HFFc6 (cell line): ENCODE measurements around the gene PRDM5. TPM values are rescaled to one million over a fixed set of nuclear protein-coding genes. Genes with fewer than 3 reads are reported as not detected.
A peak's percentile ranks its signal among the peaks of the same experiment; 100 is the strongest.

Experiments
- DNase-seq: peaks from one replicate; pipeline ENCODE4 v3.0.0-alpha.2; 2018
- H3K27ac Mint-ChIP-seq: 2 replicates; pipeline ENCODE4 v1.8.0; 2020; ENCODE audit warnings: mild to moderate bottlenecking, mixed read lengths
- H3K27me3 Mint-ChIP-seq: 2 replicates; pipeline ENCODE4 v1.8.0; 2021; ENCODE audit warnings: mild to moderate bottlenecking, moderate library complexity, mixed read lengths; ENCODE audit not compliant: insufficient read depth
- H3K36me3 Mint-ChIP-seq: 2 replicates; pipeline ENCODE4 v1.8.0; 2021; ENCODE audit warnings: low read depth, mixed read lengths
- H3K4me1 Mint-ChIP-seq: 2 replicates; pipeline ENCODE4 v1.8.0; 2020; ENCODE audit warnings: low read depth, mixed read lengths
- H3K4me3 Mint-ChIP-seq: 2 replicates; pipeline ENCODE4 v1.8.0; 2020; ENCODE audit warnings: mild to moderate bottlenecking, moderate library complexity, mixed read lengths
- H3K9me3 Mint-ChIP-seq: 2 replicates; pipeline ENCODE4 v1.8.0; 2020; ENCODE audit warnings: mild to moderate bottlenecking, mixed read lengths
- total RNA-seq, 6 experiments: library from RNA; stranded (reverse); fragmentation: NEBNext Ultra II Directional; extraction: Animal tissue kit (Norgen Biotek cat#: 25700); gene quantifications; 2 replicates in 1 of 6; 3 replicates in 5 of 6; pipeline ENCODE4 v1.2.3, GENCODE V29; 2021
- TF ChIP-seq, protein P1 (sequence below): fragments of 200-600 bp; sonication (generic); IDR thresholded peaks from 2 replicates; pipeline ENCODE4 v1.5.0; 2021; ENCODE audit warnings: antibody characterized with exemption, mild to moderate bottlenecking

The PRDM5 gene
- total RNA-seq, 6 experiments from 2014 or later: 8.3 to 13.4 (median 12.5) TPM

DNA sequence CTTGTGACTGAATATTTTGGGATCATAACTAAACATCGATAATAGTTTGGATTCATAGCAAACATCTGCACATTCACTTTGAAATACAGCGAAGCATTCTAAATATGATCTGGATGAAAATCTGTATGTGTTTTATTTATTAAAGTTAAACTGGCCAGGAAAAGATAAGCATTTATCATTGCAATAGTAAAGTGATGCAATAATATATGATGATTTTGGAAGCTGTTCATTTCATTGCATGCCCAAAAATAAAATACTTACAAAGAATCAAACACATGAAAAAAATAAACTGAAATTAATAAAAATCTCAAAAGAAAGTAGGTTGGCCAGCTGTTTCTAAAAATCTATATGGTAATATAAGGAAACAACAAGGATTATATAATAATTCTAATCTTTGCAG lies 1.9 kb downstream of the PRDM5 start:
- Mint-ChIP-seq H3K27me3 (peaks cover 1% of the 10 kb centered on the region), H3K27ac (0 out of 2 replicates have a peak overlapping the region, but pooled peaks have one; percentile 47), H3K4me1 (peaks cover 44% of the 10 kb centered on the region), H3K9me3 (no peaks in the 10 kb centered on the region), H3K36me3 (no peaks in the 10 kb centered on the region), H3K4me3 (peak overlapping the region; percentile 61)
- TF ChIP-seq, protein P1, sequence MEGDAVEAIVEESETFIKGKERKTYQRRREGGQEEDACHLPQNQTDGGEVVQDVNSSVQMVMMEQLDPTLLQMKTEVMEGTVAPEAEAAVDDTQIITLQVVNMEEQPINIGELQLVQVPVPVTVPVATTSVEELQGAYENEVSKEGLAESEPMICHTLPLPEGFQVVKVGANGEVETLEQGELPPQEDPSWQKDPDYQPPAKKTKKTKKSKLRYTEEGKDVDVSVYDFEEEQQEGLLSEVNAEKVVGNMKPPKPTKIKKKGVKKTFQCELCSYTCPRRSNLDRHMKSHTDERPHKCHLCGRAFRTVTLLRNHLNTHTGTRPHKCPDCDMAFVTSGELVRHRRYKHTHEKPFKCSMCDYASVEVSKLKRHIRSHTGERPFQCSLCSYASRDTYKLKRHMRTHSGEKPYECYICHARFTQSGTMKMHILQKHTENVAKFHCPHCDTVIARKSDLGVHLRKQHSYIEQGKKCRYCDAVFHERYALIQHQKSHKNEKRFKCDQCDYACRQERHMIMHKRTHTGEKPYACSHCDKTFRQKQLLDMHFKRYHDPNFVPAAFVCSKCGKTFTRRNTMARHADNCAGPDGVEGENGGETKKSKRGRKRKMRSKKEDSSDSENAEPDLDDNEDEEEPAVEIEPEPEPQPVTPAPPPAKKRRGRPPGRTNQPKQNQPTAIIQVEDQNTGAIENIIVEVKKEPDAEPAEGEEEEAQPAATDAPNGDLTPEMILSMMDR: no peak
- no peak for DNase-seq

DNA sequence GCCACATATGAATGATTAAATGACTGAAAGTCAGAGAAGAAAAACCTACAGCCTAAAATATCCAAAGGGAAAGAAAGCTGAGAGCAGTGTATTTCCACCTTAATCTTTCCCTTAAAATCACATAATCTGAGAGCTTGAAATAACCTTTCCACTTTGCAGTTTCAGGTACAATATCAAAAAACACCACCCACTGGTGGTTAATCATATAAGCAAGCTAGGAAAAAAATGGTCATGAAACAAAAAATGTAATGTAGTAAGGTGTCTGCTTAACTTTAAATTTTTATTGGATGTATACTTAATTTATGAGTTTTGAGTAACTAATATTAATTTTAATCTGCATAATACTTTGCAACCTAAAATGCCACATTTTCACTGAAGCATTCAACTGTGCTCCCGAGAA lies 3.2 kb downstream of the PRDM5 start:
- no peak overlapping the region for H3K27ac Mint-ChIP-seq
- peaks cover 1% of the 10 kb centered on the region for H3K27me3 Mint-ChIP-seq
- peaks cover 56% of the 10 kb centered on the region for H3K4me1 Mint-ChIP-seq
- DNase-seq: no peak
- TF ChIP-seq, protein P1: peak; percentile 60
- no peaks in the 10 kb centered on the region for H3K36me3 Mint-ChIP-seq
- no peak overlapping the region for H3K4me3 Mint-ChIP-seq
- H3K9me3 Mint-ChIP-seq: no peaks in the 10 kb centered on the region

DNA sequence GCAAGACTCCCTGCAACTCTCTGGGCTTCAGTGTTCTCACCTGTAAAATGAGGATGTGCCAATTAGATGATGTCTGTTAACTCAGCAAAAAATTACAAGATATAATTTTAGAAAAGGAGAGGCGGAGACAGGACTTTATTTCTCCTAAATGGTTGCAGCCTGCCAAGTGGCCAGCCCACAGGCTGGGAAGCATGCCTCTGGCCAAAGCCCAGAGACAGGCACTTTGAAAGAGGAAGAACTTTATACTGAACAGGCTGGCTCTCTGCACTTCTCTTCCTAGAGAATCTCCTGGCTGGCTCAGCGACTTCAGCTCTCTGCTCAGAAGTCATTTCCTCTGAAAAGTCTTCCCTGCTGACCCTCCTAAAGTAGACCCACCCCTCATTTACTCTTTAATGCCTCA lies 3.7 kb downstream of the PRDM5 start:
- peaks cover 55% of the 10 kb centered on the region for H3K4me1 Mint-ChIP-seq
- no peak for DNase-seq
- no peak overlapping the region for H3K4me3 Mint-ChIP-seq
- H3K27ac Mint-ChIP-seq: no peak overlapping the region
- H3K27me3 Mint-ChIP-seq: peaks cover 1% of the 10 kb centered on the region
- no peaks in the 10 kb centered on the region for H3K36me3 Mint-ChIP-seq
- H3K9me3 Mint-ChIP-seq: no peaks in the 10 kb centered on the region
- TF ChIP-seq, protein P1: no peak

DNA sequence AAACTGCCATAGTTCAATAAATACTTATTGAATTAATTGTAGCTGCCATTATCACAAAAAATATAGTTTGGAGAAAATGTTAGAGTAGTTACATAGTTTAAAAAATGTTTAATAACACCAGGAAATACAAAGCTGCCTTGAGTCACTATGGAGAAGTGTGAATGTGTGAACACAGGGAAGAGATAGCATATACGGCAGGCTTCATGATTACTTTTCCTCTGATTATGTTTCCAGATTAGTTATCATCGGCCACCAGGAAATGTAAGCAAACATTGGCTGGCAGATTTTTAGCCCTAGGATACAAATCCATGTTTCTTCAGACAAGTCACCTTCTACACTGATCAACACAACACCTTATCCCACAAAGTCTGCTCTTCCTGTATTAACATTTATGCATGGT lies 4.4 kb downstream of the PRDM5 start:
- H3K27me3 Mint-ChIP-seq: peaks cover 1% of the 10 kb centered on the region
- no peak overlapping the region for H3K27ac Mint-ChIP-seq
- no peak for DNase-seq
- no peaks in the 10 kb centered on the region for H3K9me3 Mint-ChIP-seq
- TF ChIP-seq, protein P1: no peak
- no peaks in the 10 kb centered on the region for H3K36me3 Mint-ChIP-seq
- no peak overlapping the region for H3K4me3 Mint-ChIP-seq
- H3K4me1 Mint-ChIP-seq: peaks cover 48% of the 10 kb centered on the region

DNA sequence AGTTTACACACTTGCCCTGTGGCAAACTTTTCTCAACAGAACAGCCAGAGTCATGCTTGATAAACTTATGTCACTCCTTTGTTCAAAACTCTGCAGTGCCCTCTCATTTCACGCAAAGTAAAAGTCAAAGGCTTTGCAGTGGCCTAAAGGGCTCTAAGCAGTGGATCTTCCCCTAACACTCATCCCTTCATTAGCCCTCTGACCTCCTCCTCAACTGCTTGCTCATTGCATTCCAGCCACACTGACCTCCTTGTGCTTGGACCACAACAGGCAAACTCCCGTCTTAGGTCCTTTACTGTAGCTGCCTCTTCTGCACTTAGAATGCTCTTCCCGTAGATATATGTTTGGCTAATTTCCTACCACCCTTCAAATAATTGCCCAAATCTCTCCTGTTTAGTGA lies 5.6 kb downstream of the PRDM5 start:
- Mint-ChIP-seq H3K4me1 (peaks cover 46% of the 10 kb centered on the region), H3K27ac (0 out of 2 replicates have a peak overlapping the region, but pooled peaks have one; percentile 0), H3K9me3 (no peaks in the 10 kb centered on the region), H3K36me3 (no peaks in the 10 kb centered on the region), H3K4me3 (no peak overlapping the region), H3K27me3 (peaks cover 1% of the 10 kb centered on the region; the same call in 1 of the 2 replicates)
- TF ChIP-seq, protein P1: no peak
- DNase-seq: no peak

DNA sequence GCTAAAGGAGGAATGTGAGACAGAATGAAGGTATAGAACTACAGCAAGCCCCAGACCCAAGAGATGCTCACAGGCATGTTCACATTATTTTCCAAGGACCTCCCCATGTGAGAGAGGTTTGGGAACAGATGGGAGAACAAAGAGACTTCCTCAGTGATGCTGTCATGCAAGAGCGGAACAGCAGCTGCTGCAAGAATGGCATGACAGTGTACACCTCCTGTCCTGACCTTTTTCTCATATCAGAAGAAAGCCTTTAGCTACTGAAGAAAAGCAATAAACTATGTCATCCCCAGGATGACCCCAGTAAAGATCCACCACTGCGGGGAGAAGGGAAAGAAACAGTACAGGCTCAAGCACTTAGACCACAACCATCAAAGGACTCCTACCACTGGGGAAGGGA lies 7.2 kb downstream of the PRDM5 start:
- Mint-ChIP-seq H3K4me3 (no peak overlapping the region), H3K27ac (no peak overlapping the region), H3K27me3 (no peaks in the 10 kb centered on the region), H3K4me1 (peaks cover 34% of the 10 kb centered on the region), H3K9me3 (no peaks in the 10 kb centered on the region), H3K36me3 (no peaks in the 10 kb centered on the region)
- TF ChIP-seq, protein P1: no peak
- no peak for DNase-seq
